GM18520 (cell line): ENCODE results near the gene TNK2.
"Not testable (repeated sequence)": the region's sequence is repeated elsewhere in the genome, so short reads cannot be mapped to it uniquely, and the experiment has no call there.

ENCODE experiments used
- ATAC-seq: cut with Tn5 transposase; IDR thresholded peaks from one replicate; pipeline ENCODE4 v1.9.1; 2021; ENCODE audit not compliant: unreplicated experiment

TNK2 gene

GRCh38 chr3:195872097-195872496 is 36.3 kb downstream of the TNK2 start:
- ATAC-seq: no peak

GRCh38 chr3:195871686-195872085 is 36.7 kb downstream of the TNK2 start:
- ATAC-seq: not testable (repeated sequence)

GRCh38 chr3:195870937-195871336 is 37.4 kb downstream of the TNK2 start:
- ATAC-seq: no peak

- ATAC-seq: no peak
Measured at GRCh38 chr3:195870442-195870841, 37.9 kb downstream of the TNK2 start.

- no peak for ATAC-seq
Measured at GRCh38 chr3:195869413-195870001, 38.8 kb downstream of the TNK2 start.

- no peak for ATAC-seq
Measured at GRCh38 chr3:195868866-195869412, 39.4 kb downstream of the TNK2 start.

GRCh38 chr3:195868336-195868865 is 40.0 kb downstream of the TNK2 start:
- no peak for ATAC-seq

GRCh38 chr3:195867631-195868335 is 40.6 kb downstream of the TNK2 start:
- ATAC-seq: no peak

GRCh38 chr3:195866686-195867511 is 41.5 kb downstream of the TNK2 start:
- ATAC-seq: no peak

- ATAC-seq: no peak
Measured at GRCh38 chr3:195865752-195866151, 42.6 kb downstream of the TNK2 start.

GRCh38 chr3:195863121-195864061 is 45.0 kb downstream of the TNK2 start:
- ATAC-seq: no peak

- ATAC-seq: not testable (repeated sequence)
Measured at GRCh38 chr3:195862318-195862717, 46.0 kb downstream of the TNK2 start.

- no peak for ATAC-seq
Measured at GRCh38 chr3:195860456-195860855, 47.9 kb downstream of the TNK2 start.

- no peak for ATAC-seq
Measured at GRCh38 chr3:195859846-195860411, 48.4 kb downstream of the TNK2 start.

GRCh38 chr3:195859061-195859845 is 49.1 kb downstream of the TNK2 start:
- no peak for ATAC-seq

GRCh38 chr3:195856410-195857084 is 51.8 kb downstream of the TNK2 start:
- no peak for ATAC-seq

- ATAC-seq: no peak
Measured at GRCh38 chr3:195855471-195856409, 52.6 kb downstream of the TNK2 start.
